OCI-LY3 (cell line): ENCODE data around the gene FGD3.

Experiments used
- CTCF ChIP-seq: fragments of 200-600, 300-600 bp; sonication (generic); IDR thresholded peaks from 2 replicates; pipeline ENCODE4 v1.5.1; 2014; ENCODE audit warnings: antibody characterized with exemption, low read length, low read depth
- EZH2phosphoT487 ChIP-seq: fragments of 200-600 bp; shearing (Covaris generic); IDR thresholded peaks from 2 replicates; pipeline ENCODE4 v1.6.1; 2018; ENCODE audit warnings: antibody characterized with exemption, mixed run types, low read depth

- TF ChIP-seq CTCF = no peak
- no peak for TF ChIP-seq EZH2phosphoT487
Measured at GRCh38 chr9:93036887-93037475, 89.7 kb downstream of the FGD3 start.
